HG03159 (cell line): Measurements from ENCODE around the gene BAZ2B.

ENCODE experiments used
- ATAC-seq: cut with Tn5 transposase; IDR thresholded peaks from one replicate; pipeline ENCODE4 v1.9.1; 2021; ENCODE audit warnings: mild to moderate bottlenecking, moderate library complexity; ENCODE audit not compliant: unreplicated experiment

BAZ2B gene

DNA sequence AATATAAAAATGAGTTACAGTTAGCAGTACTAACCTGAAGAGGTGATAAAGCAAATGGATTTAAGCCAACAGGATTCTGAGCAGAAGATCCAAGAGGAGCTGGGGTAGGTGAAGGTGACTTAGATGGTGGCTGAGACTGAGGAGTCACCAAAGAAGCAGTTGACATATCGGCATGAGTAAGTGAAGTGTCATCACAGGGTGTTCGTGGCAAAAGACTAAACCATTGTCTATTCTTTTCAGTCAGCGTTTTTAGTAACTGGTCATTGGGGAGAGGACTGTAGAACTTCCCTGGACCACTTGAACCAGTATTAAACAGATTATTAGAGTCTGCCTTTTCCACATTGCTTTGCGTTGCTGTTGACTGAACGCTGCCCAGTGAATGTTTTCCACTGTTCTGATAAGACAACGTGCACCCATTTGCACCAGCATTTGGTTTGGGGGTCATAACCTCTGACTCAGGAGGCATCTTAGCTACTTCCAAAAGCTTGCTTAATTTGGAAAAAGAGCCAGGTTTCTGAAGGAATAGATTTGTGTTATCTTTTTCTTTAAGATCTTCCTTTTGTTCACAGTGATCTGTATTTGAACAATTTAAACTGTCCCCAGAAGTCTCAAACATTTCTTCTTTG lies 266.6 kb downstream of the BAZ2B start:
- ATAC-seq: no peak

DNA sequence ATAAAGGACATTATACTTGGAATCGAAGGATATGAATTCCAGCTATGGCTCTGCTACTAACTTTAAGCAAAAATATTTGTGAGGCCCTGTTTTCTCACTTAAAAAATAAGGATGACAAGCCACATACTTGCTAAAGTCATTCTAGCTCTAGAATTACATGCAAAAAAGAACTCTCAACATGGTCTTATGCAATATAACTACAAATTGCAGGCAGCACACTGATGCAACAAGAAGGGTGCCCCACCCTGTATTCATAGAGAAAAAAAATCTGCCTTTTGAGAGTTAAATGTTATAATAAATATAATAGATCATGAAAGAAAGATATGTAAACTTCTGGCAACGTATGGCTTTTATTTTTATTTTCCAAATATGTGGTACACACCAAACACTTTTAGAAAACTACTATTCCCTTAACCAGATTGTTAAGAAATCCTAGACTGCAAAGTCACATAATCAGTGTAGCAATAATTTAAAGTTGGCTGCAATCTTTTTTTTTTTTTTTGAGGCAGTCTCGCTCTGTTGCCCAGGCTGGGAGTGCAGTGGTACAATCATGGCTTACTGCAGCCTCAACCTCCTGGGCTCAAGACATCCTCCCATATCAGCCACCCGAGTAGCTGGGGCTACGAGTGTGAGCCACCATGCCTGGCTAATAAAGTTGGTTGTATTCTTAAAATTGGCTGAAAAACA lies 289.6 kb downstream of the BAZ2B start:
- ATAC-seq: no peak

DNA sequence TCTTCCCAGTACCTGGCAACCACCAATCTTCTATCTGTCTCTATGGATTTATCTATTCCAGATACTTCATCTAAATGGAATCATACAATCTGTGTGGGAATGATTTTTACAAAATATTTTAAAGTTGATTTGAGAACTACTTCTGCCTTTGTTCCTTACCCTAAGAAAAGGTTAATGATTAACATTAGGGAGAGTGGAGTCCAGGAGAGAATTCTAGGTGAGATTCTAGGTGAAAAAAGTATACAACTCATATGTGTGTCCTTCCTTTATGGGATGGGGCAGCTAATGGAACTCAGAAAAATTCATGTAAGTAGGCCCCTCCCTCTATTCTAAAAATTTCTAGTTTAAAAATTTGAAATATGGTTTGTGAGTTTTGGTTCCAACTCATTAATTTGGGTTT lies 293.9 kb downstream of the BAZ2B start:
- ATAC-seq: no peak

DNA sequence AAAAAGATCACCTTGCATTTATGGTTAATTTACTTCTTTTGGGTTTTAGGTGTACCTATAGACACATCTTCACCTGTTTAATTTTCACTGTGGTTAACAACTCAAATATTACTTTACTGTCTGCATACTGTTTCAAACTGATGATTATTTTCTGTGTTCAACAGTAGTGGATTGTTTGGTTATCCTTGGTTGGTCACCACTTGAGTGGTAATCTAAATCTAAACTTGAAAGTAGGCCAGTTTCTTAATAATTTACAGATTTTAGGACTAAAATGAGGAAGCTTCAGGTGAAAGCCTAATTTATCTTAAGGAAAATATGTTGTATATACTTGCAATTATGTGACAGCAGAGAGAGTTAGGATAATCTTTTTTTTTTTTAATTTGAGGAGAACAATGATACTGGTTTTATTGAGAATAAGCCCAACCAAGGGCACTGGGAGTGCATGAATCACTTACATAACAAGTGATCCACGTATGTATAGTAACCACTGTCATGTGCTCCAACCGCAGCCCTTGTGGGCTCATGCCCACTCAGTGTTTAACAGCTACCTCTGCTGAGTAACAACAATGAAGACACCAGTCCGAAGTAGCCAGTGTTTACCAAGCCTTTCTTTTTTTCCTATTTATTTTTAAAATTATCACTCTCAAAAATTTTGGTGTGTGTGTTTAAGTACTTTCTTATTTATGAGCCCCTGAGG lies 298.8 kb downstream of the BAZ2B start:
- peak; percentile 57 for ATAC-seq

- no peak for ATAC-seq
Measured at GRCh38 chr2:159307942-159308341, 308.4 kb downstream of the BAZ2B start.

DNA sequence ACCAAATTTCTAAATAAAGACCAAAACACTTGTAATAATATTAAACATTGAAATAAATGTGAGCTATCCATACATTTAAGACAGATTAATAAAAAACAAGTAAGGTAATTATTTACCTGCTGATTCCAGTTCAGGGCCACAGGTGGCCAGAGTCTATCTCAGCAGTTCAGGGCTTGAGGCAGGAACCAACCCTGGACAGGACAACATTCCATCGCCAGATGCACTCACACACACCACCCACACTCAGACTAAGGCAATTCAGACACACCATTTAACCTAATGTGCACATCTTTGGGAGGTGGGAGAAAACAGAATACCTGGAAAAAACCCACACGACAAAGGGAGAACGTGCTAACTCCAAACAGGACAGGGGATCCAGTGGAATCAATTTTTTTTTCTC lies 315.8 kb downstream of the BAZ2B start:
- no peak for ATAC-seq

DNA sequence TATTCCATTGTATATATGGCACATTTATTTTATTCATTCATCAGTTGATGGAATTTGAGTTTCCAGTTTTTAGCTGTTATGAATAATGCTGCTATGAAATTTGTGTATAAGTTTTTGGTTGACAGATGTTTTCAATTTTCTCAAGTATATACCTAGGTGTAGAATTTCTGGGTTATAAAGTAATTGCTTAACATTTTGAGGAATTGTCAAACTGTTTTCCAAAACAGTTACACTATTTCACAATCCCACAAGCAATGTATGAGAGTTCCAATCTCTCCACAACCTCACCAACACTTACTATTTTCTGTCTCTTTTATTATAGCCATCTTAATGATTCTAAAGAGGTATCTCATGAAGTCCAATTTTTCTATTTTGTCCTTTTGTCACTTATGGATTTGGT lies 317.4 kb downstream of the BAZ2B start:
- ATAC-seq: no peak

- ATAC-seq: no peak
Measured at GRCh38 chr2:159297042-159297707, 319.2 kb downstream of the BAZ2B start.

GRCh38 chr2:159292157-159292556 lies 324.2 kb downstream of the BAZ2B start:
- no peak for ATAC-seq

GRCh38 chr2:159290289-159290907 lies 325.9 kb downstream of the BAZ2B start:
- no peak for ATAC-seq

DNA sequence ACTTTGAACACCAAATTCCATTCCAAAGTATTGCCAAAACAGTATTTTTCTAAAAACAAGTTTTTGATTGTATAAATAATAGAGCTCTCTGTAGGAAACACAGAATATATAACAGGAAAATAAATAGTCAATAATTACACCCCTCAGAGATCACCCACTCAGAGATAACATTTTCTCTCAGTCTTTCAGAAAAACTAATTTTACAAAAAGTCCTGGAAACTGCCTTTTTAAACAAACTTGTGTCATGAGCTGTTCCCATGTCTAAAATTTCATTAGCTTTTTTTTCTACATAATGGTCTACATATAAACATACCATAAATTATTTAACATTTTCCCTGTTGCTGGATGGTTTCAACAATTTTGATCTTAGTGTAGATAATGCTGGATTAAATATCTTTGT lies 328.6 kb downstream of the BAZ2B start:
- ATAC-seq: no peak

DNA sequence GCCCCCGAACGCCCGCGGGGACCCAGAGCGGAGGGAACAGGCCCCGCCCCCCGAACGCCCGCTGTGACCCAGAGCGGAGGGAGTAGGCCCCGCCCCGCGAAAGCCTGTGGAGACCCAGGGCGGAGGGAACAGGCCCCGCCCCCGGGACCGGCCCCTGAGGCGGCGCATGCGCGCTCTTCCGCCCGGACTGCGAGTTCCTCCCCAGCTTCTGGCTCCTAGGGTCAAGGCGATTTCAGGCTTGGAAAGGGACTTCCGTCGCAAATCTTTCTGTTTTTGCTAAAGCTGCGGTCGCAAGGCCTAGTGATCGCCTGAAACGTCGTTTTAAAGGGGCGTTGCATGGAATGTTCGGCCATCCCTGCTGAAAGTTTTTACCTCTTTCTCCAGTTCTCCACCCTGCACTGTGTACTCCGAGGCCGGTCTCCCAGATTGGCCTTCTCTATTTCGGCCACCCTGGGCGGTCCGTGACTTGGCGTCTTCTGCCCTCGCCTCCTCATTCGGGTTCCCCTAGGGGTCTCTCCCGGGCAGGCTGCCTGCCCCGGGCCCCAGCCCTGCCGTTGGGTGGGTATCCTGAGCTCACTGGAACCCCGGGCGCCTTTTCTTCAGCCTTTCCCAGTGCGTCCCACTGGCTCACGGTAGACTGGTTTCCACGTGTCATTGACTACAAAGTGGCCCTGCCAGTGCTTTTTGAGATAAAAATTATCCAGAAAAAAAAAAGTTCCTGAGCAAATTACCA lies 329.5 kb downstream of the BAZ2B start:
- ATAC-seq: peak; percentile 92

GRCh38 chr2:159285929-159286708 lies 330.2 kb downstream of the BAZ2B start, which contains the start of gene WDSUB1:
WDSUB1 (minus strand) TSS chr2:159286703; CDS start chr2:159283069, 3,634 bp downstream.
- peak; percentile 31 for ATAC-seq

GRCh38 chr2:159285433-159285832 lies 330.9 kb downstream of the BAZ2B start:
- ATAC-seq: no peak

DNA sequence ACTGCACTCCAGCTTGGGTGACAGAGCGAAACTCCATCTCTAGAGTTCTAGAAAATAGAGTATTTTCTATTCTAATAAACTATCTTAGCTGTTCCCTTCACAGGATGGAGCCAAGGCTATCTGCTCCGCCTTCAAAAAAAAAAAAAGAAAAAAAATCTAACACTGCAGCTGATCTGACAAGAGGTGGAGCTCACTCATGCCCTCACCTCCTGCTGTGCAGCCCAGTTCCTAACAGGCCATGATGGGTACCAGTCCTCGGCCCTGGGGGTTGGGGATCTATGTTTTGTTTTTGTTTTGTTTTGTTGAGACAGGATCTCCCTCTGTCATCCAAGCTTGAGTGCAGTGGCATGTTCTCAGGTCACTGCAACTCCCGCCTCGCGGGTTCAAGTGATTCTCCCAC lies 332.8 kb downstream of the BAZ2B start:
- ATAC-seq: no peak

GRCh38 chr2:159281002-159281401 lies 335.3 kb downstream of the BAZ2B start:
- ATAC-seq: no peak

GRCh38 chr2:159279700-159280099 lies 336.6 kb downstream of the BAZ2B start:
- ATAC-seq: no peak

- no peak for ATAC-seq
Measured at GRCh38 chr2:159275111-159275510, 341.2 kb downstream of the BAZ2B start.

DNA sequence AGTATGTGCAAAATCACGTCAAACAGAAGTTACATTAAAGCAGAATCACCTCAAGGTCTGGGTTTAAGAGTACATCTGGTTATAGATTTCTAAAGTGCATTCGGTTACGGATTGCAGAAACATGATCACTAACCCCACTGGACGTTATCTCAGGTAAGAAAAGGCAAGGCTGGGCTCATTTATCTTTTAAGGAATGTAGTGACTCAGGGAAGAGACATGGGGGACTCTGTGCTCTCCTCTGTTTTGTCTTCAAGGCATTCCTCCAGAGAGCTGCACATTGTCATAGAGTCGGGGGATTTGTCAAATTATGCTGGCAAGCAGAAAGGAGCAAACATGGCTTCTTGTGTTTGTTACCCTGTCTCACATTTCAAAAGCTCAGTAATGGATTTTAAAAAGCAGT lies 344.2 kb downstream of the BAZ2B start:
- no peak for ATAC-seq
